Cerebellar nuclear complex (tissue), 1 donor: ENCODE data around the gene IGF2BP1.
"Not testable (repeated sequence)": the region's sequence is repeated elsewhere in the genome, so short reads cannot be mapped to it uniquely, and the experiment has no call there.

Experiments
- DNase-seq, 2 experiments: peaks; one replicate each; lab custom pipeline; 2025; lab: John Stamatoyannopoulos, UW

Gene IGF2BP1

DNA sequence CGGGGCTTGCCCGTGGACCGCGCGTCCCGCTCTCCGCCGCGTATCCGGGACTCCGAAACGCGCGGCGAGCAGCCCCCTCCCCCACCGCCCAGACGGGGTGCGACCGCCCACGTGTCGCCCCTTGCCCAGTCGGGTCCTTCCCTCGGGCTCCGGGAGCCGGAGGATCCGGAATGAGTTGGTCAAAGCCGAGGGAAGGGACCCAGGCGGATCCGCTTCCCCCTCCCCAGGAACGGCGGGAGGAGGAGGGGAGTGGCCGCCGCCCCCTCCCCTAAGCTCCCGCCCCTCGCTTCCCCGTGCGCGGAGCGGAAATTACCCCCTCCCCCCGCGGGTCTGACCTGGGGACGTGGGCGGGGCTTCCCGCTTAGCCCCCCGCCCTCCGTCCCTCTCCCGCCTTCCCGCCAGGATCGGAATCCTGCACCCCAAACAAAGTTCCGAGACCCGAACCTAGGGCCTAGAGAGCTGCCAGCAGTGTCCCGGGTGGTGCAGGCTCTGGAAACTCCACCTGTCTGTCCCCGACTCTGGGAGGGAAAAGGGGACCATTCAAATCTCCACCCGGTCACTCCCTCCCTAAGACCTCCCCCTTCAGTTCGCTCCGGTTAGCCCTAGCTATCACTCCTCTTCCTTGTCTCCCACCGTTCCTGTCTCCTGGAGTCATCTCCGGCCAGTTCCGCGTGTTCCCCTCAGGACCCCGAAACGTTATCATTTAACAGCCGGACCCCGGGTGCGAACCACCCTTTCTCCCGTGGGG lies 1.0 kb upstream of the IGF2BP1 start:
- DNase-seq: no peak

DNA sequence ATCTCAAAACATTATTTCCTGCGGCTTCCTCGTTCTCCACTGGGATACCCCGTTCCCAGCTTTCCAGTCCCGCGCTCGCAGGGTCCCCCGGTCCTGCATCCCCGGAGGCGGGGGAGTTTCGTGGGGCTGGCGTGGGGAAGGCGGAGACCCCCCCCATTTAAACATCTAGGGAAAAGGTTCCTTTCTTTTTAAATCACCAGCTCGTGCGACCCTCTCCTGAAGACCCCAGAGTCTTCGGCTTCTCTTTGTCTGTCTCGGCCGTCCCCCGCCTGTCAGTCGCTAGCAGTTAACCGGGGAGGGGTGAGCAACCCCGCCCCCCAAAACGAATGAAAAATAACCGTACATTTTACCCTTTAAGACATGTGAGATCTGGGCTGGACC lies 473 bp upstream of the IGF2BP1 start:
- DNase-seq: no peak

DNA sequence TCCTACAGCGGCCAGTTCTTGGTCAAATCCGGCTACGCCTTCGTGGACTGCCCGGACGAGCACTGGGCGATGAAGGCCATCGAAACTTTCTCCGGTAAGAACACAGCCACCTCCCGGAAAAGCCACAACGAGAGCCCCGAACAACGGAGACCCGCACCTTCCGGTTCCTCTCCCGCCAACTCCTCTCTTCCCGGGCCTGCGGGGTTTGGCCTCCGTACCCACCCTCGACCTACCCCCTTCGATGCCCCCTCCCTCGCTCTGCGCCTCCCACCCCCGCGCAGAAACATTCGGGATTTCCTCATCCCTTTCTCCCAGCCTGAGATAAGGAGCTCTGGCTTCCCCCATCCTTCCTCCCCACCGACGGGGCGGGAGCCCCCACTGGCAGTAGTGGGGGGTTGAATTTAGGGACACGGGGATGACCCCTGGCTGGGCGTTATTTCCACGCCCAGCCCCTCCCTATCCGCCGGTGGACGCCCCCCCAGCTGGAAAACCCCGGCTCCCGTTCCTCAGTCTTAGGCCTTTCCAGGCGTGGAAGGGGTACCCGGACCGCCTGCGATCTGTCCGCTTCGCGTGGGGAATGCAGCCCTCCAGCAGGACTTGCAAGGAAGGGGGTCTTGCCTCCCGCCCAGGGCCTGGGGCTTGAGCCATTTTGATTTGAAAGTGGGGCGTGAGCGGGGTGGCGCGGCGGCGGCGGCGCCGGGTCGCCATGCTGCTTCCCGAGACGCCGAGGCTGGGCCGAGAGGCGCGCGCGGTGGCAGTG lies 822 bp downstream of the IGF2BP1 start:
- no peak for DNase-seq

DNA sequence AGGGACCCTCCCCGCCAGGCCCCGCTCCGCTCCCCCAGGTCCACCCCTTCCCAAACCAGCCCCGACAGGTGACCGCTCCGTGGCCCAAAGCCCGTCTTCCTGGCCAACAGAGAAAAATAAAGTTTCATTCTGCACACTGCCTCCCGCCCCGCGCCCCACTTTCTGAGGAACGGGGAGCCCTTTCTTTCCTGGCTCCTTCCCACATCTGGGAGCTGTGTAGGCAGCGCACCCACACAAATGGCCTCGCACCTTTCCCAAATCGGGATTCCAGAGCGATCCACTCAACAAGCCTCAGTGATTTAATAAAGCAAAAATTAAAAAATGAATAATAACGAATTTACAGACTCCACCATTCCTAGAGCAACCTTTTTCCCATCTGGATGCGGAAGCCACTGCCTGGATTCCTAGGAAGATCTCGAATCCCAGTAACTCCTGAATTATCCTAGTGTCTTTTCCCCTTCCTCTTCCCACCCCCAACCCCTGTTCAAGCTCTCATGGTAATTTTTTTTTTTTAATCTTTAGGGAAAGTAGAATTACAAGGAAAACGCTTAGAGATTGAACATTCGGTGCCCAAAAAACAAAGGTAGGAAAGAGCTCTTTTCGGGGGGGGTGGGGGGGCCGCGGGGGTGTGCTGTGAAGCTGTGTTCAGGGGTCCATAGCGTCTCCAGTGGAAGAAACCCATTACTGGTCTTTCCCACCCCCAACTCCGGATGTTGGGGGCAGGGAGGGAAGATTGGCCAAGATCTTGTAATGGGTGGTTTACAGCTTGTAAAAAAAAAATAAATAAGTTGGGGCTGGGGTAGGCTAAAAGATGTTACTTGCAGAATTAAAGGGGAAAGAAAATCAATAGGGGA lies 1.6 kb downstream of the IGF2BP1 start:
- no peak for DNase-seq

DNA sequence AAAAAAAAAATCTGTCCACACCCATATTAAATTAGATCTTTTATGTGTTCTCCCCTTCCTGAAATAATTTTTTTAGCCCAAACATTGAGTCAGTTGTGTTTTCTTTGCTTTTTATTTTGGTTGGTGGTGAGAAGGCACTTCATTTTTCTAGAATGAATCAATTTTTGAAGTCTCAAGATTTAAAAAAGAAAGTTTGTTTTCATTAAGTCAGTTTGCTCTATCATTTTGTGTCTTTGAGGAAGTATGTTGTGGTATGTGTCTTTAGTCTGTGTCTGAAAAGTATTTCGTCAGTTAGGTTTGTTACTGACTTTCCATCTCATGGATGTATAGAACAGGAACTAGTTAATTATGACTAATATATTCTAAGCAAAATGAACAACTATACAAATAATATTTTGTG lies 3.8 kb downstream of the IGF2BP1 start:
- DNase-seq: no peak

DNA sequence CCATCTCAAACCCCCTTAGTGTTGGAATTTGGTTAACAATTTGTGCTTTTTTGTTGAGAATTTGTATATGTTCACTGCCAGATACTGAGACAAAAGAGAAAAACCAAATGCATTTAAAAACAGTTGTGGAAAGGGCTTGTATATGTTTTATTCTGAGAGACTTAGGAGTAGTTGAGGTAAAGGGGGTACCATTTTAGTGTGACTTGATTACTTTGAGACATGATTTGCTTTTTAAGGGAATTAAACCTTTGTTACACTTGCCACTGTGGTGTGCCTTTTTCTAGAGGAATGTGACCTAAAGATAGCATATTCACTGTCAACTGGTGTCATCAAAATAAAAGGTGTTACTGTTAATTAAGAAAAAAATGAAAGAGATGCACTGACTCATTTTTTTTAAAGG lies 4.5 kb downstream of the IGF2BP1 start:
- DNase-seq: no peak

DNA sequence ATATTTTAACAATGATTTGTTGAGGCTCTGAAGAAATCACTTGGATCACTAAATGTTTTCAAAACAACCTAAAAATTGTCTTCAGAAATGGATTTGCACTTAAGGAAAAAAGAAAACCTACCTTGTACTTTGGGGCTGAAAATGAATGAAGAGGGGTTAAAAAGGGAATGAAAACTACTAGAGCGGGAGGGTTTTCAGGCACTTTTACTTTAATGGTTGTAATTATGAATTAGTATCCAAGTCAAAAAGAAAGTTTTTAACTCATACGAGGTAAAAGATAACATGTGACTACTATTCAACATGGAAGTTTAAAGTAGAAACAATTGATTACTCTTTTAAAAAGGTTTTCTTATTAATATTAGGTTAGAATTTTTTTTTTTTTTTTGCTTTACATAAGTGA lies 5.1 kb downstream of the IGF2BP1 start:
- no peak for DNase-seq

DNA sequence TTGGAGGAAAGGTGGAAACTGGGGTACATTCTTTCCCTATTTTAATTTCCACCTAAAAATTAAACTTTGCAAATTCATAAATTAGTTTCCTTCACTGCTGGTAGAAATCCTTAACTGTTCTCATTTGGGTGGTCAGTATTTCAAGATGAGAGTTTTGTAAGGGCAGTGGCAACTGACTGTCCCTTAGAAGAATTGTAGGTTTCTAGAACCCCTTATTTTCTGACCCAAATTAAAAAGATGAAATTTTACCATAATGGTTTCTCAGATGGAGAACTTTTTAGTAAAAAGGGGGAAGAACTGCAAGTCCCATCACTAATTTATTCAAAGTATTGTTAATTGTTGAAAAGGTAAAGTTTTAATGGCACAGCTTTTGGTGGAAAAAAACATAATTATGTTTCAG lies 5.6 kb downstream of the IGF2BP1 start:
- no peak for DNase-seq

DNA sequence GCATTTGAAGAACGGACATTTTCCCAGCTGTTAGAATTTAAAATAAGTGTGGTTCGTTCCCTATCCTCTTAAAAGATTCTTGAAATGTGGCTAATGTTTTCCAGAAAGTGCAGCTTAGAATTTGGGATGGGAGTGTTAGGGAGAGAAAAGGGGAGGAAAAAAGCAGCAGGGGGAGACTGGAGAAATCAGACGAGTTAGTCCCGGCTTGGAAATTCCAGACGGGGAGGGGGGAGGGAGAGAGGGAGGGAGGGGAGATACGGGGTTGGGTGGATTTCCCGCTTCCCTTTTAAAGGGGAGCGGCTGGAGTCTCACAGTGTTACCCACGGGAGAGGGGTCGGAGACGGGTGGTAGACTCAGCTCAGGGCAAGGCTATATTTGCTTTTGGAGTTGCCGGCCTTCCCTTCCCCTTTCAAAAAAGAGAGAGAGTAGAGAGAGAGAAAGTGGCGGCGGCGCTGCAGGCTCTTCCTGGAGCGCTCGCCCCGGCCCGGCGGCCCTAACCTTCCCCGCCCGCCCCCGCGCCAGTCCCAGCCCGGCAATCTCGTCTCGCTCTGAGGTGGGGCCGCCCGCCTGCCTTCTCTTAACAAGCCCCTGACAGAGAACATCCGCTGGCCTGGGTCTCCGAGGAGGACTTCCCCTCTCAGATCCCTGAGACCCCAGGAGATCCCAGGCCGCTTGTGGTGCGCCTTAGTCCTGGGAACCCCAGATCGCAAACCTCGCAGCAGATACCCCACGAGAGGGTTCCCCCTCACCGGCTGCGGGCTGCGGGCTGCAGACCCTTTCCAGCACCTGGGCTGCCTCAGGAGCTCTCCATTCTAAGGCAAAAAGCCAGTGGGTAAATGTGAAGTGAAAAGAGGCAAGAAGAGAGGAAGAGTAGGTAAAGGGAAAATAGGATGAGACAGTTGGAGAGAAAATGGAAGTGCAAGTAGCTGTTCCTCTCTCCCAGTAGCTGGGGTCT lies 6.6 kb downstream of the IGF2BP1 start:
- no peak for DNase-seq

DNA sequence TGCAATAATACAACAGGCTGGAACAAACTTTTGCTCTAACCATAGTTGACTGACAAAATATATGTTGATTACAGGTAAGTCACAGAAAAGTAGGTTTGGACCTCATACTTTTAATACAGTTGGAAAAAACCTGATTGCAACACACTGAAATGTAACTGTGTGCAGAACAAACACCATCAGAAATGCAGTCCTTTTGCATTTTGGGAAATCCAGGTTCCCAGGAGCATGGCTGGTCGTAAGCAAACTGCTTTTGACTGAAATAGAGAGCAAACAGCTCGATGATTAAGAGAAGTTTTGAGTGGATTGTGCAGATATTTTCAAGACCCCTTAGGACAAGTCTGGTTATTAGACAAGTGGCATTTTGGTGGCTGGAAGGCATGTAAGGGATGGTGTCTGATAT lies 8.0 kb downstream of the IGF2BP1 start:
- no peak for DNase-seq

DNA sequence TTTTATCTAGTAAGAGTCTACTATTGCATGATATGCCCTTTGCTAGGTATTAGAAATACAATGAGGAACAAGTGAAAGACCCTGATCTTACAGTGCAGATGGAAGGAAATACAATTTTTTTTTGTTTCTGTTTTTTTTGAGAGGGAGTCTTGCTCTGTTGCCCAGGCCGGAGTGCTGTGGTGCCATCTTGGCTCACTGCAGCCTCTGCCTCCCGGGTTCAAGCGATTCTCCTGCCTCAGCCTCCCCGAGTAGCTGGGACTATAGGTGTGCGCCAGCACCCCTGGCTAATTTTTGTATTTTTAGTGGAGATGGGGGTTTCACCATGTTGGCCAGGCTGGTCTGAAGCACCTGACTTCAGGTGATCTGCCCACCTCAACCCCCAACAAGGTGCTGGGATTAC lies 11.7 kb downstream of the IGF2BP1 start:
- DNase-seq: not testable (repeated sequence)

DNA sequence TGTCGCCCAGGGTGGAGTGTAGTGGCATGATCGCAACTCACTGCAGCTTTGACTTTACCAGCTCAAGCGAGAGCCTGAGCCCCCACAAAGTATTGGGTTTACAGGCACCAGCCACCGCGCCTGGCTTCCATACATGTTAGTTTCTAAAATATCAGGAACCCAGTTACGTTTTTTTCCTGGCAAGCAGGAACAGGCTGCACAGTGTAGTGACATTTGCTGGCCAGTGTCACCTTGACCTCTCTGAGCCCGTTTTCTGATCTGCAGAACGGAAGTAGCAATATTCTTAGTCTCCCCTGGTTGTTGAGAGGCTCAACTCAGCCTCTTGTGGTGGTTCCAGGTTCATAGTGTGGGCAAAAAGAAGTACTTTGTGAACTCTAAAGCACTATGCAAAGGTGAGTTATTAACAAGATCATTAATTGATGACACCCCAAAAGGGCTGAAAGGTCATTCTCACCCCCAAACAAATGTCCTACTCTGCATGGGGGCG lies 15.6 kb downstream of the IGF2BP1 start:
- DNase-seq: no peak

DNA sequence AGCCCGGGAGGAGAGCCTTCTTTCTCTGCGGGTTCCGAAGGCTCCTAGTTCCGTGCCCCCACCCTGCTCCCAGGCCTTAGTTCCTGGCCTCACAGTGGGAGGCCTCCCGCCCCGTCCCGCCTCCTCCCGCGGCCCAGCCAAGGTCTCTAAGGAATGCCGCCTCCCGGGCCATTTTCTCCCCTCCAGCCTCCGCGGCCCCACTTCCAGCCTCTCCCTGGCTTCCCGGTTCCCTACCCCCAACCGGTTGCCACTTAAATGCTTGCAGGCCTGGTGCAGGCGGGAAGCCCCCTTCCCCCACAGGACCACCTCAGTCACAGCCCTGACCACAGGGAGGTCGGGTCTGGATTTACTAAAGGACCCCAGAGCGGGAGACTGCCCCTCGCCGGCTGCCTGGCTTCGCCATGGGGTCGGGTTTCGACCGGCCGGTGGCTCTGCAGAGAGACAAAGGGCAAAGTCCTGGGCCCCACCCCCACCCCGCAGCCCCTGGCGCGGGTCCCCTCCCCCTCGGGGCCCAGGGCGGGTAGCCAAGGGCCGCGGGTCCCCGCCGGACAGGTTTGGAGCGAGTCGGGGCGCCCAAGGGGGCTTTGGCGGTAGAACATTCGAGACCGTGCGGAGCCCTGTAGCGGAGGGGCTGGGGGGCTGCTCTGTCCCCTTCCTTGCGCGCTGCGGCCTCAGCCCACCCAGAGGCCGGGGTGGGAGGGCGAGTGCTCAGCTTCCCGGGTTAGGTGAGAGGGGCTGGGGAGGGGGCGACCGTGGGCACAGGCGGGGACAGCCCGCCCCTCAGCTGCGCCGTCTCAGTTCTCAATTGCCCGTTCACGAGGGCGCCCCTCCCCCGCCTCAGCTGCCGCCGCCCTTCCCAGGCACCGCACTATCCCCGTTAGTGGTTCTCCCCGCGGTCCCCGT lies 16.4 kb downstream of the IGF2BP1 start:
- DNase-seq: no peak

DNA sequence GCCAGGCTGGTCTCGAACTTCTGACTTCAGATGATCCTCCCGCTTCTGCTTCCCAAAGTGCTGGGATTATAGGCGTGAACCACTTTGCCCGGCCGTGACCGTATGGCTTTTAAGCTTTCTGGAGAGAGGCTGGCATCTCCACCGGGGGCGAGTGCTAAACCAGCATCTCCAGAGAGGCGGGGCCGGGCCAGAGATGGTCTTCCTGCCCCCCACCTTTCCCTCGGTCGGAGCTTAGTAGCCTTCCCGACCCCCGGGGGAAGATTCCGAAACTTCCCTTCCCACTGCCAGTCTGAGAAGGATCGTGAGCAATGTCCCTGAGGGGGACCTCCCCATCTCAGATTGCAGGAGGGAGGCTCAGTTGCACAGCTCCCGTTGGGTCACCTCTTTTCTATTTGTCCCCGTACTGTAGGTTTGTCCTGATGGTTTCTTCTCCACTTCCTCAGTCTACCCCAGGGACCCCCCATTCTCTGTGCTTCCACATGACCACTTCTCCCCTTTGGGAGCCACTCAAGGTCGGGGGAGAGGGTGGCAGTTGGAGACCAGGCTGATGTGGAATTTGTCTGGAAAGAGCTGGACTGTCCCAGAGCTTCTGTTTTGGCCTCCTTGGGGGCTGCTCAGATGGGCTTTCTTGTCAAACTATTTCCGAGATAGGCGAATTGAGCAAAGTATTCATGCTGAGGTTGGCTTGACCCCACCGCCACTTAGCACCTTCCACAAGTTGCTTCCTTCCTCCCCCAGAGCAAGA lies 18.2 kb downstream of the IGF2BP1 start:
- DNase-seq: no peak

DNA sequence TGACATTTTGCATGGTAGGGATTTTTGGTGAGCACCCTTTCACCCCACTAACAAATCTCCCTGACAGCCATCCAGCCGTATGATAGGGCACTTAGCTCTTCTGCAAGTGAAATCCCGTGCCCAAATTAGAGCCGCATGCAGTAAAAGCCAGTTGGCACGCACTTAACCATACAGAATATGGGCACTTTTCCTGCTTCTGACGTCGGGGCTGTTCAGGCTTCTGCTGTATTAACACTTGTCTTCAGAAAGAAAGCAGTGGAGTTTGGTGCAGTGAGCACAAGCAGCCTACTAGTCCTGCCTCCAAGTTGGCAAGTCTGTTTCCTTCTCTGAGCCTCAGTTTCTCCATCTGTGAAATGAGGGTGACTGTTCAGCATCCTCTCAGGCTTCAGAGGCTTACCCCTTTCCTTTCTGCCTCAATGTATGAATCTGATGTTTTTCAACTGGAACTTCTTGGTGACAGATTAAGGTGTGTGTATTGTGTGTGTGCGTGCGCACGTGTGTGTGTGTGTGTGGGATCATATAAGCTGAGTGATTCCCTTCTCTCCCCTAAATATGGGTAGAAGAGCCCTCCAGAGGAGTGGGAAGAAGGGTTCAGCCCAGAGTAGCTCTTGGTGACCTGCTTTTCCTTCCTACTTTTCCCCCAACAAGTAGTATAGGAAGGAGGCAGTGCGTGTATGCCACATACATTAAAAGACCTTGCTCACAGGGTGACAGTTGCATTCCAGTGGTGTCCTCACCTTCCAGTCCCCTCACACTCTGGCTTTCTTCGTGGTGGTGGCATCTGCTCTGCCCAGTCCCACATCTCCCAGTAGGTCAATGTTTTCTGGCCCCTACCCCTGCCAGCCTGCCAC lies 19.0 kb downstream of the IGF2BP1 start:
- DNase-seq: no peak

DNA sequence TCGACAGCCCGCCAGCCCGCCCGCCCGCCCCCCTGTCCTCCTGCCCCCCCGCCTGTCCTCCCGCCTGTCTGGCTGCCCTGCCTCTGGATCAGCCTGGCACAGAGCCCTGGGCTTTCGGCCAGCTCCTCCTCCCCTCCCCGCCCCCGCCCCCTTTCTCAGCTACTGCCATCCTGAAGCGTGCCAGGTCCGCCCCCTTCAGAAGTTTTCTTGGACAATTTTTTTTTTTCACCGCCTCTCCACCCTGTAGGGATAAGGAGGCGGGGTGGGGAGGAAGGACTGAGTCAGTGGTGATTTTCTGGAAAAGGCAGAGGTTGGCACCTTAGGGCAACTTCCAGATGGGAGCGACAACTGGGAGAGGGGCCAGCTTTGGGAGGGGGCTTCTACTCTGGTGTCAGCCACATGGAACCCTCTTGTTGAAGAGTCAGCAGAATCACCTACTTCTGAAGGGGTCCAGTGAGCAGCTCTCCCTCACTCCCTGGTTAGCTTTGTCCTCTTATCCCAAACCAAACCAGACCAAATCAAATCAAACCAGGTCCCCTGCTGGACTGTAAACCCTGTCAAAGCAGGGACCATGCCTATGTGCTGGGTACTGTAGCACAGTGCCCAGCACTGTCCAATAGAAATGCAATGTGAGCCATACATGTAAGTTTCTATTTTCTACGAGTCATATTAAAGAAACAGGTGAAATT lies 19.7 kb downstream of the IGF2BP1 start:
- DNase-seq: no peak

DNA sequence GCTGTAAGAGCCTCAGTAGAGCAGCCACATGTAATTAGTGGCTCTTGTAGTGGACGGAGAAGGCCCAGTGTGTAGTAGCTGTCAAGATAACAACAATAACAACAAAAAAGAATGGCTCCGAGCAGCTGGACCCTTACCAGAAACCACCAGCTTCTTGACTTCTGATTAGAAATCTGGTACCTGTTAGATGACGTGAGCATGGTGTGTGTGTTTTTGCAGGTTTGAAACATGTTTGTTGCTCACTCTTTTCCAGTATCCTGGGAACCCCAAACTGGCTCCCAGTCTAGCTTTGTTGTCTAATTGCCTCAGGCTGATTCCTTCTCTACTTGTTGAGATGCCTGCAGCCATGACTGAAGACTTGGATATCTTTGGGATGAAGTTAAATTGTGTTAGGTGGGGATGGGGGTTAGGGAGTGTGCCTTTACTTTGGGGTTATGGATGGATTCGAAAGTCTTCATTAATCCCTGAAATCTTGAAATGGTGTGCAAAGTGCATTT lies 21.0 kb downstream of the IGF2BP1 start:
- DNase-seq: no peak

DNA sequence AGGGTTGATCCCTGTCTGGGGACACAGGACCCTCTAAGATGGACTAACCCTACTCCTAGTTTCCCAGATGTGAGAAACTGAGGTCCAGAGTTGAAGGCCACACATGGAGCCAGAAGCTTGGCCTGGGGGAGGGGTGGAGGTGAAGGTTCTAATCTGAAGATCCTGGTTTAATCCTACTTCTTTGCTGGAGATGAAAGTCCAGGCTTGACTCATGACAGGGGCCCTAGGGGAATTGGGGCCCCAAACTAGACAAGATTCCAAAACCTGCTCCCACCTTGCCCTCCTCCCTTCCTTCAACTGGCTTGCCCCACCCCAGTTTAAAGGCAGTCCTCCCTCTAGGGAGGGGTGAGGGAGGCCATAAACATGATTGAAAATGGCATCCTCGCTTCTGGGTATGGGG lies 21.6 kb downstream of the IGF2BP1 start:
- no peak for DNase-seq
